Measurements from ENCODE around the gene ZNF516.
A peak's percentile ranks its signal among the peaks of the same experiment; 100 is the strongest.

ZNF516 gene

DNA sequence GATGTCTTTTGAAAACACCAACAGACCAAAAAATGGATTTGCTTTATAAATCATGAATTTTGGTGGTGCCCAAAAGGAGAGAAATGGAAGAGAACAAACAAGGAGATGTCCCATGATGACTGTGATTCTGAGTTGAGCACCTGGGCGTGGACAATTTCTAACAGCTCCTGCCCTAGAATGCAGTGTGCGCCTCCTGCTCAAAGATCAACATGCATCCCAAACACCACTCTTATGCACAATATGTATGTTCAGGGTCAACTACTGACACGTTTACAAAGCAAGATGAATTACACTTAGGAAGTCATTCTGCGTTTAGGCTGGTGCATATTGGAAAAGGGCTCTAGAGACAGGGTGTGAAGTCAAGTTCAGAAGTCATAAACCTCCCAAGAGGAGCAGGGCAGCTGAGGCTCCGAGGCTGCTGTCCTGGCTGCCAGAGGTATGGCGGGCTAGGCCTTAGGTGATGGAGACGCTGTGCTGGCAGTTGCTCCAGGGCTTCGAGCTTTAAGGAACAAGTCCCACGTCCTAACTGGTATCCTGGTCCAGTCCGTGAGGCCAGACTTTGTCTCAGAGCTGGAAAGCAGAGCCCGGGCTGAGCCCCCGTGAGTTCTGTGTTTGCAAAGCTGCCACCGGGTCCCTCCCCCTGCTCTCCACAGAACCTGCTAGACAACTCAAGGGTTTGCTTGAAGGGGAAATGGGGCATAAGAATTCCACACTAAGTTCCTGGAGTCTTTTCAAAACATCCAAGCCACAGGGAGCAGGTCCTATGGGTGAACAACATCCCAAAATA is 74.0 kb downstream of the ZNF516 start:
- DNase-seq: no peak

DNA sequence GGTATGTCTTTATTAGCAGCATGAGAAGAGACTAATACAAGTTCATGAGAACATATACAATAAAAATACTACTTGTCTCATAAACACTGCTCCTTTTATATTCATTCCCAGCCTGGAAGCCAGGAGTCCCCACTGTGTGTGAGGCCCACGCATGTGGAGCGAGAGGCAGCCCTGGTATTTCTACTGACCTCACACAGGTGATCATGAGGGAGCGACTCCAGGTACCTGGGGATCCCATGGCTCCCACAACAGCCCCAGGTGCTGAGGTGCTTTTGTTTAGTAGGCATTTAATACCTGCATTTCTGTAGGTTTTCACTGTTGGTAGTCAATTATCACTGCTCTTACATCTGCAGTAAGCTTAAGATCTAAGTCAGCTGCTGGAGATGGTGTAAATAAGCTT is 75.2 kb downstream of the ZNF516 start:
- no peak for DNase-seq

DNA sequence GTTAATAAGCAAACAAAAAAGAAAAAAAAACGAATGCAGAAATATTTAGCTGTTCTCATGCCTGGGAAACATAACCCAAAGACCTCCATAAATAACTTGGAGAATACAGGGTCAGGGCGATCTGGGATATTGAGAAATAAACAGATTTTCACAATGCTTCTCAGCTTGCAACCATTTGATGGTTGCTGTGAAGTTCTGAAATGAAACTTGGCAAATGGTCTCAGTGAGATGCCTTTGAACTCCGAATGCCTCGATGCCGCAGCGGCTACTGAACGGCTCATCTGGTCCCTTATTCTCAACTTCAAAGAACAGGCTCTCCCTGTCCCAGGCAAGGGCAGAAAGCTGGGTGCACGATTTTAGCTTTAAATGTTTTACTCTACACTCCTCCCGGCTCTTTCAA is 78.1 kb downstream of the ZNF516 start:
- no peak for DNase-seq

DNA sequence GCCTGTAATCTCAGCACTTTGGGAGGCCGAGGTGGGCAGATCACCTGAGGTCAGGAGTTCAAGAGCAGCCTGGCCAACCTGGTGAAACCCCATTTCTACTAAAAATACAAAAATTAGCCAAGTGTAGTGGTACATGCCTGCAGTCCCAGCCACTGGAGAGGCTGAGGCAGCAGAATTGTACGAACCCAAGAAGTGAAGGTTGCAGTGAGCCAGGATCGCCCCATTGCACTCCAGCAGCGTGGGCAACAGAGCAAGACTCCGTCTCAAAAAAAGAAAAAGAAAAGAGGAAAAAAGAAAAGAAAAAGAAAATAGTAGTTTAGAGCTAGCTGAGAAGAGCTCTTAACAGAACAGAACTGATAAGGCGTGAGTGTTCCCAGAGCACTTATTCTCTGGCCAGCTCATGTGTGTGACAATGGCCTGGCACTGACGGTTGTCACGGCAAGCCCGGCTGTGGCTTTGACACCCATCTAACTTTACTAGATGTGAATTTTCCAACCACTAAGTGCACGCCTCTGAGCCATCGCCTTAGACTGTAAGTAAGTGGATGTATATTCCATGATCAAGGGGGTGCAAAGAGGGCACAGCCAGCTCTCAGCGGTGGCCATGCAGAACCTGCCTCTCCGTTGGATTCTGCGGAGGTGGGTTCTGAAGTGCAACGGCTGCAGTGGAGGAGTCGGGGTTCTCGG is 80.0 kb downstream of the ZNF516 start:
- no peak for DNase-seq

DNA sequence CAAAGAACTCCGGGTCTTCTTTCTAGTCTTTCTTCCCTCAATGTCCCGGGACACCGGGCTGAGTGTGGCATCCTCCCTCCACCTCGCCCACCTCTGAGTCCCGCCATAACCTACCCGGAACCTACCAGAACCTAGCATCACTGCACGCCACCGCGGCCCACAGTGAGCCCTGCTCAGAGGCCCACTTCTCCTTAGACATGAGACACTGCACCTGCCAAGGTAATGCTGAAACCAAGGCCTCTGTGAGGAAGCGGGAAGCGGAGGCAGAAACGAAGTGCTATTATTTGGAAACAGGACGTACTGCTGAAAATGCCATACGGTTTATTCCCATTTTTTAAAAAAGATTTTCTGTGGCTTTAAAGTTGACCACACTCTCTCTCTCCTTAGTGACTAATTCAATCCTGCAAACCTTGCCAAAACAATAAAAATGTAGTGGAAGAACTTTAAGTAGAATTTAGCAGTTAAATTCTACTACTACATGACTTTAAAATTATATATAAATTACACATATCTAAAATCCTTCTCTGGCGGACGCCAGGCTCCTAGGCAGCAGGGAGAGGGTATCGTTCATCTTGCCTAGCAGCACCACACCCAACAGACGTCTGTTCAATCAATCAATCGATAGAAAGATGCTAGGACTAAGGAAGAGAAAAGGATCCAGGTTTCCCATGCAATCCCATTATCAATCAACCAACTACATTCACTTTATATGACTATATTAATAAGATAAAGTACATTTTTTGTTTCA is 82.0 kb downstream of the ZNF516 start:
- DNase-seq: no peak

DNA sequence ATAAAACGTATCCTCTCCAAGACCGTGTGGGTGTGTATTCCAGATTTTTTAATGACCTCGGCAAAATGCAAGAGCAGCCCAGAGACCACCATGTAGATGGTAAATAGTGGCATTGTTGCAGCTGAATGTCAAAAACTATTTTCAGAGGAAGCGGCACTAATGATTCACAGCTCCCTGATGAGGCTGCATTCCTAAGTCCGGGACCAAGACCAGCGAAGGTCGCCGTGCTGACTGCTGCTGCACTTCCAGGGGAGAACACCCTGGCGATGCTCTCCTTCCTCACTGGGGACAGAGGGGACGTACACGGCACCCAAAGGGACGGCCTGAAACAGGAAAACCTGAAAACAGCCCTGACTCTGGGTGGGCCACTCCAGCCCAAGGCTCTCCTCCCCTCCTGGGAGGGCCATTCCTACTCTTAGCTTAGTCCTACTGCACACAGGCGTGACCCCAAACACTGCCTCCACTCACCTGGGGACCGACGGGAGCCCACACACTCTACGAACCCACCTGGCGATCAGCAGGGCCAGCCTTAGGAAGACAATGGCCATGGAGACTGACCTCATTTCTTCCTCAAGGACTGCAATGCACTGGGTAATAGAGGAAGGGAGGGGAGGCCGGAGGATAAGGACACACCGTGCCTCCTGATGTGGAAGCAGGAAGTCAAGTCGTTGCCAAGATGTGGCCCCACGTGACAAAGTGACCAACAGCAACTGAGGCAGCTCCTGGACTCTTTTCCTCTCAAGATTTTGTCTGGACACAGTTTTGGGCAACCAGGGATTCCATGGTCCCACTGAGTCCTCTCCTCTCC is 82.8 kb downstream of the ZNF516 start:
- peak; percentile 22 for DNase-seq

DNA sequence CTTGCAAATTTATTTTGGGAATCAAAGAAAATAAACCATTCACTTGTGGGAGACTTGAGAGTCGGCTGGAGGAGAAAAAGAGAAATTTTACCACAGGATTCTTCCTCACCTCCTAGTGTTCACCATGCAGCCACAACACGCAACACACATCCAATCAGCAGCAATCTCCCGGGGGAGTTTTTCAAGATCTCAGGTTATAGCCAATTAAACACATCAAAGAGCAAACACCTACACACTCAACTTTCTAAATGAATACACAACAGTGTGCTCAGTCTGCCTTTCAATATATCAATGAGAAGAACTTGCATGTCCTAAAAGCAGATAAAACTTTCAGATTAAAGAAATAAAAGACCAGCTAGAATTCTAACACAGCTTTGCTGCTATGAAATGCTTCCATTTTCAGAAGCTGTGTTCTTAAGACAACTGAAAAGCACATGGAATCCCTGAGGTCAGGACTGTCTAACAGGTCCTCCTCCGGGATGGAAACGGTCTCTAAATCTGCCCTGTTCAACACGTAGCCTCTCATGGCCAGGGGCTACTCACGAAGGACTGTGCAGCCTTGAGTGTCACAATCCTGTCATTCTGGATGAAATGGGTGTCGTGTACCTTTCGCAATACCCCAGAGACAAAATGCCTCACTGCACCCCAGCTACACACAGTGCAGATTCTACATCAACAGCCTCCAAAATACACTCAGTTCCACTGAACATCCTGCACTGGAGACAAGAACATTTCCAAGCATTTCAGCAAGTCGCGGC is 84.2 kb downstream of the ZNF516 start:
- DNase-seq: no peak

DNA sequence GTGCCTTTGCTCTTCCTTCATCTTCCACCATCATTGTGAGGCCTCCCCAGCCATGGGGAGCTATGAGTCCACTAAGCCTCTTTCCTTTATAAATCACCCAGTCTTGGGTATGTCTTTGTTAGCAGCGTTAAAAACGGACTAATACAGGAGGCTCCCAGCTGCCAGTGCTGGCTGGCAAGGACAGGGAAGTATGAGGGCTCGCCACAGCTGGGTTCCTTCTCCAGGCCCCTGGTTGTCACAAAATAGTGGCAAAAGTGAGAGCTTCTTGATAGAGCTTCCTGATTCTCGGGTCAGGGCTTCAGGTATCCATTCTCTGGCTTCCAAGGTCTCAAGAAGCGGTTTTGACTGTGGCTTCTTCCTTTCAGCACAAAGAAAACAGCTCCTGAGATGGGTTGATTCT is 85.0 kb downstream of the ZNF516 start:
- no peak for DNase-seq

DNA sequence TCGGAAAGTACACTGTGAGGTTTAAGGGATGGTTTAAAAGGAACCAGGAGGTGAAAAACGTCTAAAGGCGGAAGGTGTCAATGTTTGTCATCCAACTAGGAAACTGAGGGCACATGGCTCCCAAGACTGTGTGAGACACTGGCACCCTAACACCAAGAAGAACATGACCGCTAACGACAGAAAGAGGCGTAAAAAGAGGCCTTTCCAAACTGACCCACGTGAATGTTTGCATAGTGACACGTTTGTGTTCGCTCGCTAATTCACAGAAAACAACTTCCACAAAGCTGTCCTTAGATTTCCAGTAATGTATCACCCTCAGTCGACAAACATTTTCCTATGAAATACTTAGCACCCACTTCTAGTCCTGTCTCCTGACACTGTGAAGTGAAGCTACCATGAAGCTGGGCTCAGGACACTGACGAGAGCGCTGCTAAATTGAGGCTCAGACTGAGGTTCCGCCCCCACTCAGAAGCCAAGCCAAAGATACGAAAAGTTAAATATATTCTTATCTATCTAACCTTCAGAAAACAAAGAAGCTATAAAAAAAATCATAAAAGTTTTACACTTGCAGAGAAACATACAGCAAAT is 86.5 kb downstream of the ZNF516 start:
- no peak for DNase-seq

DNA sequence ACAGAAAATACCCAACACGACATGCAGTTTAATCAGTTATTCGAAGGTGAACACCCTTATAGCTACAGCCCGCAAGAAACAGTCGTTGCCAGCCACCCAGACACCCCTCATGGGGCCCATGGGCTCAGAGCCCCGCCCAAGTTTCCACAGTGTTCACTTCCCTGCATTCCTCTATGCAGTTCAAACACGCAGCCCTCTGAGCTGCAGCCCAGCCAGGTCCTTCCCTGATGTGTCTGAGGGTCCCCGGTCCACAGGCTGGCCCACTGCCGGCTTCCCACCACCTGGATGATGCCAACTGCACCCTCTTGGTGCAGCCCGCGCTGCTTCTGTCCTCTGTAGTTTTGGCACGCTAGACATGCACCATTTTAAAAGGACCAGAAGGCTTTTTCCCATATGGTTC is 87.4 kb downstream of the ZNF516 start:
- DNase-seq: no peak

DNA sequence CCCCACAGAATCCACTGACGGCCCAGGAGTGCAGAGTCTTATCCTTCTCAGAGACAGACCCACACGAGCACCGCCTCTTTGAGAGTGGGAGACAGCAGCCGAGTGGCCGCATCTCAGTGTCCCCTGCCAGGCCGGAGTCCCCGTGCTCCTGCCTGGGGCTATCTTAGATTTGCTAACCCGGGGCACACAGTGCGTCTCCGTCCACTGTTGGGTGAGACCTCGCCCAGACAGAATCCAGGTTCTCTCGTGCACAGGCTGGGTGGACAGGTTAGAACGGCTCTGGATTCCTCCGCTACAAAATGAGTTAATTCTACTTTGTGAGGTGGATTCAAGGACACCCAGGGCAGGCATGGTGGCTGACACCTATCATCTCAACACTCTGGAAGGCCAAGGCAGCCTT is 88.3 kb downstream of the ZNF516 start:
- DNase-seq: no peak

DNA sequence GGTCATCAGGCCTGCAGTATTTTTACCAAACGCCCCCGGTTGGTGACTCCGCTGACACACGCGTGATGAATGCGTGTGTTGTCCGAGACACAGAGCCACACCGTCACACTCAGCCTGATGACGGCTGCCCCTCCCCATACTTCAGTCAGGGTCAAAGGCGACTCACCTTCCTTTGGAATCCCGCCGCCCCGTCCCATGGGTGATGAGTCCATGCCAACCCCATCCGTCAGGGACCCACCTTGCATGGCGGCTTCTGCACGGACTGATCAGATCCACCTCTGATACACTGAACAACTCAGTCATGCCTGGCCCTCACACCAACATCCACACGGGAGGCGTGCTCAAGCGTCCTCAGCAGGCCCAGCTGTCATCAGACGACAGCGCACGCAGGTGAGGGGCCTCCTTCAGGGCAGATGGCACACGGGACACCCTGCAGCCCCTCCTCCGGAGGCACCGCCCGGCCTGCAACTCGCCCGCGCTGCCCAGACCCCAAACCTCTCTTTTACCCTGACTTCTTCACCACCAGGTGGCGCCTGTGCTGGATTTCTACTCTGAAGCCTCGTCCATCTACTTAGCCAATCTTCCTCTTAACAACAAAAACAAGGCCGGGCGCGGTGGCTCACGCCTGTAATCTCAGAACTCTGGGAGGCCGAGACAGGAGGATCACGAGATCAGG is 89.2 kb downstream of the ZNF516 start:
- peak; percentile 25 for DNase-seq

DNA sequence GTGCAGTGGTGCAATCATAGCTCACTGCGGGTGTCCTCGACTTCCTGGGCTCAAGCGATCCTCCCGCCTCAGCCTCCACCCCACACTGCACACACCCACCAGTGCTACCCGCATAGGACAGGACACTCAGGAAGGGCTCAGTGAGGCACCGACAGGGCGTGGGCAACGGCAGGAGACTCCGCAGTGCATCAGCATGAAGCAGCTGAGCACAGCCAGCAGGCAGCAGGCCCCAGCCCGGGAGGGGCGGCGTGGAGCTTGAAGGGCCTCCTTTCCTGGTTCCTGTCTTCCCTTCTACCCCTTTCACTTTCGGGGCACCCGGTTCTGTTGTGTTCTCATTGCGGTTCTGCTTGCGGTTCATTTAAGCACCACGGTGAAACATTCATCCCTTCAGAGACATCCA is 89.8 kb downstream of the ZNF516 start:
- peak; percentile 9 for DNase-seq

DNA sequence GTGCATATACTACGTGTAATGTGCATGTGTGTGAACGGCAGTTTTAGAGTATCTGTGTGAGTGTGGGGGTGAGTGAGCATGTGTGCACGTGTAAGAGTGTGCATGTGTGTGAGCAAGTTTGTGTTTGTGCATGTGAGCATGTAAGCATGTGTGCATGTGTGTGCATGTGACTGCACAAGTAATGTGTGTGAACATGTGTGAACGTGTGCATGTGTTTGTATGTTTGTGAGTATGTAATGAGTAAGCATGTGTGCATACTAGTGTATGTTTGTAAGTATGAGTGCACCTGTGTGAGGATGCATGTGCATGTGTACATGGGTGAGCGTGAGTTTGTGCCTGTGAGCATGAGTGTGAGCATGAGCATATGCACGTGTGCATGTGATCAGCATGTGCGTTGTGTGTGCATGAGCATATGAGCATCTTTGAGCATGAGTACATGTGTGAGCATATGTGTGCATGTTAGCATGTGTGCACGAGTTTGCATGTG is 90.7 kb downstream of the ZNF516 start:
- DNase-seq: peak; percentile 0

DNA sequence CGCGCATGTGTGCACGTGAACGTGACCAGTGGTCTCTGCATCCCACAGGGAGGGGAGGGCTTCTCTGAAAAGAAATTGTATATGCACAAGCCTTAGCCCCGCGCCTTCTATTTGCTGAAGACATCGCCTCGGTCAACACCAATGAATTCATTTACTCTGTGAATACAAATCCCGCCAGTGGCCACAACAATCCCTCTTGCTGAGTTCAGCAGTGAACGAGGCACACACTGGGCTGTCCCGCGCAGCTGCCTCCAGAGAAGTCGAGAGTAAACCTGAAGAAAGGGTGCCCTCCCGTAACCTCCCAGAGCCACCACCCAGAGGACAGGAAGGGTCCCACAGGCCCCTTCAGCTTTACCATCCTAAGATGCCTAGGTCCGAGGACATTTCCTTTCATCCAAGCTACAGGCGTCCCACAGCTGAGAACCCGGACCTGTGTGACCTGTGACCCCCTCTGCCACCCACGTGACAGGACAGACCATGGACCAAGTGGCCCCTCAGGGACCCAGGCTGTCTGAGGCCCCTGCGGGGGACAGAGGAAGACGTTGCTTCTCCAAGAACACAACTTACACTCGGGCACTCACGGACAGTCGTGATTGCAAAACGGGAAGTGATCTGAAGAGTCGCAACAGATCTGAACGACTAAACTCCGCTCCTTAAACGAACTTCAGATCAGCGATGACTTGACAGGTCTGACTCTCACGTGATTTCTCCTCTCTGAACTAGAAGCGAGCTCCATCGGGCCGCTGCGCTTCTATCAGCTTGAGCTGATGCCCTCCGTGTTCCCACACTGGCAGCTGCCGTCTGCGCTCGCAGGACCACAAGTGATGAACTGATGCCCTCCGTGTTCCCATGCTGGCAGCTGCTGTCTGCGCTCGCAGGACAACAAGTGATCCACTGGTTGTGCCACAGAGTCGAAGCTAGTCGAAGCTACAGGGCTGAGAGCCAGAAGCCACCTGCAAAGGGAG is 92.7 kb downstream of the ZNF516 start:
- DNase-seq: peak; percentile 19

DNA sequence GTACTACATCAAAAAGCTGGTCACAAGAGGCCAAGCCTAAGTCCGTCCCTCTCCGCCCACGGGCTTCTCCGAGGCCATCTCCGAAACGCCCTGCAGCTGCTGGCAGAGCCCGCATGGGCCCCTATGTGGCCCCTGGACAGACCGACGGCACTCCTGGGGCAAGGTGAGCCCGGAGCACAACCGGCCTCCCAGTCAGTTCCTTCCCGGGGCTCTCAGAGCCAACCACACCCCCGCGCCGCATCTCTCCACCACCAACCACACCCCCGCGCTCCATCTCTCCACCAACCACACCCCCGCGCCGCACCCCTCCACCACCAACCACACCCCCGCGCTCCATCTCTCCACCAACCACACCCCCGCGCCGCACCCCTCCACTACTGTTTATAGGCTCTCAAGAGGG is 93.5 kb downstream of the ZNF516 start:
- peak; percentile 68 for DNase-seq

DNA sequence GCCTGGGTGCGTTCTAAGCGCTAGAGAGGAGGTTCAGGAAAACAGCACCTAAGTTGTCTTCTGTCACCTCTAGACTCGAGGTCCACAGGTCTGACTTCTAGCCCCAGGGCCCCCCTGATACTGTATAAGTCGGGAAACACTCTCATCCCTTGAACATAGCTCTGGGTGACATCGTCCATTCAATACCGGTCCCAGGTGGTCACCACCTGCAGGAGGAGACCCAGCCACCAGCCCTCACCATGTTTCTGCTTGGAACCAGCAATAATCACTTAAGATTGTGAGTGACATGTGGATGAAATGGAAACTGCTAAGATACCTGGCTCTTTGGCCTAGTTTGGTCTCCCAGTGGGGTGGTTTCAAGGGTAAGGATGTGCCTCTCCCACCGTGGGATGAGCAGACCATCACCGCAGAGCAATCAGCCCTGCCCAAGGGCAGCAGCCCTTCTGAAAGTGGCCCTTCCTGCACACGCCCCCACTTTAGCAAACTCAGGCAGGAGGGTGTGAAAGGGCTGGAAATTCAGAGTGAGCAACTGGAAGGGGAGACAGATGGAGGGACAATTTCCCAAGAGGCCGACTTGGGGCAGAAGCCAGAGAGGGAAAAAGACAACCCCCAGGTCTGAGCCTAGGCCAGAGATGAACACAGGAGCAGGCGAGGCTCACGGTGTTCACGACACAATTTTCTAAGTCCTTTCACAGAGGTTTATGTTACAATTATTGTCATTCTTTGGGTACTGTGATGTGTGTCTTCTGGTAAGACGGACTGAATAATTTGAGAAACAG is 95.2 kb downstream of the ZNF516 start:
- DNase-seq: no peak

DNA sequence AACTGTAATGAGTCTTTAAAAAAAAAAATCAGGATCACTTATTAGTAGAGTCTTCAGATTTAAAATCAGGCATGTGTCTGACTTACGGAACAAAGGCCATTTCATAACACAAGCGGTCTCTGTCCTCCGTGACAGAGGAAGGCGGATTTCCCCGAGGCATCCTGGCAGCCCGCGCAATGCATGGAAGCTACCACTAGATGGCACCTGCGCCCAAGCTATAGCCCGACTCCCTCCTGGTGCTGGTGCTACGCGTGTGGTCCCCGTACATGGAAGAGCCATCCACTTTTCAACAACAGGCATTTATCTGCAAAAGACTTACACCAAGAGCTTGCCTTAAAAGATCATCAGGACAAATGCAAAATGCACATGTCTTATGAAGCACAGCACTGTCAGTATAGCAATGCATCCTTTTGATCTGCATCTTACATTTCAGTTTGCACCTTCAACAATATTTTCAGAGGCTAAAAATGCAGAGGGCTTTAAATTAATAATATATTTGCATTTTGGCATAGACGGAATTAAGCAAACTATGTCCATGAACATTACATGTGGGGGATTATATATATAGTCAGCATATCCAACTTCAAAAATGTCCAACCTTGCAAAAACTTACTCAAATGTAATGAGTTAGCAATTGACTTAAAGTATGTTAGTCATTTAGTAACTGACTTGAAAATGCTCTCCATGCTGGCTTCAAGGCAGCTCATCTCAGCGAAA is 96.0 kb downstream of the ZNF516 start:
- peak; percentile 90 for DNase-seq
